H1 (cell line): ENCODE data around the gene NKTR. TPM values are rescaled to one million over a fixed set of nuclear protein-coding genes. Genes with fewer than 3 reads are reported as not detected.

ENCODE experiments used
- ATF2 ChIP-seq: IDR thresholded peaks from 2 replicates; pipeline ENCODE4 v1.6.1; 2012; ENCODE audit warnings: low read length, inconsistent platforms
- CHD7 ChIP-seq: fragments of 300-600 bp; sonication (generic); IDR thresholded peaks from 2 replicates; pipeline ENCODE4 v1.7.1; 2012; ENCODE audit warnings: low read length, moderate library complexity, mild to moderate bottlenecking, inconsistent platforms; ENCODE audit not compliant: insufficient replicate concordance
- CREB1 ChIP-seq: IDR thresholded peaks from 2 replicates; pipeline ENCODE4 v1.6.1; 2012; ENCODE audit warnings: inconsistent platforms
- E2F6 ChIP-seq: IDR thresholded peaks from 2 replicates; pipeline ENCODE4 v1.6.1; 2012; ENCODE audit warnings: inconsistent platforms
- EGR1 ChIP-seq: IDR thresholded peaks from 2 replicates; pipeline ENCODE4 v1.6.1; 2011; ENCODE audit warnings: low read depth, low read length, borderline replicate concordance
- HDAC2 ChIP-seq, 2 experiments: fragments of 300-600 bp in 1 of 2; sonication (generic) in 1 of 2; IDR thresholded peaks; 2 replicates each; pipeline ENCODE4 v1.6.1; 2011 to 2012; ENCODE audit warnings: low read depth in 2 of 2, low read length in 2 of 2, mild to moderate bottlenecking in 2 of 2, moderate library complexity in 2 of 2, borderline replicate concordance in 1 of 2, inconsistent platforms in 1 of 2
- MAFK ChIP-seq: IDR thresholded peaks from 2 replicates; pipeline ENCODE4 v1.6.1; 2012; ENCODE audit warnings: low read depth, mild to moderate bottlenecking, improper control_type of control experiment, low read length
- polyA plus RNA-seq, 7 experiments: library from polyadenylated mRNA; depleted of rRNA in 3 of 7; stranded (reverse) in 5 of 7; unstranded in 2 of 7; fragments of >200 nt in 5 of 7; fragments of 200-250 nt in 2 of 7; gene quantifications; 1 replicate in 5 of 7; 2 replicates in 1 of 7; 4 replicates in 1 of 7; pipeline versions ENCODE4 v1.2.1 to v1.2.3, GENCODE V29; 2011 to 2013; ENCODE audit warnings: missing spikeins in 2 of 7, mixed read lengths in 2 of 7
- total RNA-seq: library from RNA; stranded (reverse); fragmentation: NEBNext Ultra II Directional; extraction: Animal tissue kit (Norgen Biotek cat#: 25700); gene quantifications from 2 replicates; pipeline ENCODE4 v1.2.1, GENCODE V29; 2021

Gene NKTR
- total and polyA plus RNA-seq, 2 of the 8 experiments (the other 6 are each of a cell fraction or from before 2014, with no cell fraction given), result 24.1 to 62.2 TPM

GRCh38 chr3:42654331-42655201 is 54.1 kb downstream of the NKTR start (continued):
- TF ChIP-seq CHD7 (no peak), MAFK (no peak), EGR1 (no peak), CREB1 (peak; percentile 26; the same call in 1 of the 2 replicates), ATF2 (no peak), HDAC2 (IDR thresholded peaks at IDR 0.05; ENCODE audit: borderline replicate concordance in 1 of 2, low read depth in 2 of 2, low read length in 2 of 2) (peak; percentile 77 to 89; a peak in 2 of 4 replicates), E2F6 (peak; percentile 99)
